Naive thymus-derived CD4-positive, alpha-beta T cell (primary cell): Measurements from ENCODE around the gene SP9. TPM values are rescaled to one million over a fixed set of nuclear protein-coding genes. Genes with fewer than 3 reads are reported as not detected.

Experiments
- ATAC-seq: fragments of 150-1000 bp; cut with Tn5 transposase; 2 replicates; pipeline ENCODE4 v1.10.0; 2021; ENCODE audit warnings: mild to moderate bottlenecking, moderate library complexity
- CTCF ChIA-PET: fragments of 350-600 bp; sonication (Branson Sonifier 250); formaldehyde crosslinking; loops from one replicate; lab custom pipeline; 2021; ENCODE audit warnings: antibody characterized with exemption; lab: Charles Lee
- POLR2A ChIA-PET: fragments of 350-600 bp; sonication (Branson Sonifier 250); formaldehyde crosslinking; loops from one replicate; lab custom pipeline; 2021; ENCODE audit warnings: antibody characterized with exemption, inconsistent platforms; lab: Charles Lee
- DNase-seq, 9 donors: peaks; one replicate each; pipeline versions ENCODE4 v3.0.0 to v3.0.0-alpha.2; 2020 to 2022; ENCODE audit warnings: mixed read lengths in 1 of 9
- H3K27ac ChIP-seq: one replicate; pipeline ENCODE4 v1.7.0; 2013; ENCODE audit warnings: mild to moderate bottlenecking, low read depth, low read length, moderate library complexity
- H3K27me3 ChIP-seq, 2 donors: one replicate each; pipeline ENCODE4 v1.7.0; 2013; ENCODE audit warnings: low read length in 2 of 2, mild to moderate bottlenecking in 2 of 2, moderate library complexity in 2 of 2; ENCODE audit not compliant: control insufficient read depth in 2 of 2, insufficient read depth in 2 of 2
- H3K36me3 ChIP-seq, 3 experiments: 1 replicate in 2 of 3; 2 replicates in 1 of 3; pipeline ENCODE4 v1.7.0; 2013; ENCODE audit warnings: low read length in 3 of 3, mild to moderate bottlenecking in 3 of 3, moderate library complexity in 1 of 3; ENCODE audit not compliant: insufficient read depth in 3 of 3, control insufficient read depth in 2 of 3
- H3K4me1 ChIP-seq, 2 donors: one replicate each; pipeline ENCODE4 v1.7.0; 2013; ENCODE audit warnings: low read length in 2 of 2, mild to moderate bottlenecking in 2 of 2, moderate library complexity in 1 of 2; ENCODE audit not compliant: control insufficient read depth in 2 of 2, insufficient read depth in 2 of 2
- H3K4me3 ChIP-seq: 2 replicates; pipeline ENCODE4 v1.7.0; 2013; ENCODE audit warnings: mild to moderate bottlenecking, low read length
- H3K9me3 ChIP-seq, 3 experiments: 1 replicate in 2 of 3; 2 replicates in 1 of 3; pipeline ENCODE4 v1.7.0; 2013; ENCODE audit warnings: low read length in 3 of 3; ENCODE audit not compliant: control insufficient read depth in 2 of 3
- H3K27ac Mint-ChIP-seq, 9 donors: one replicate each; pipeline ENCODE4 v1.8.0; 2020 to 2022; ENCODE audit warnings: mixed read lengths in 9 of 9, mild to moderate bottlenecking in 8 of 9, moderate library complexity in 5 of 9, inconsistent platforms in 2 of 9
- H3K27me3 Mint-ChIP-seq, 5 donors: one replicate each; pipeline ENCODE4 v1.8.0; 2021 to 2022; ENCODE audit warnings: mixed read lengths in 5 of 5, mild to moderate bottlenecking in 1 of 5
- H3K36me3 Mint-ChIP-seq, 5 donors: one replicate each; pipeline ENCODE4 v1.8.0; 2020 to 2022; ENCODE audit warnings: mixed read lengths in 5 of 5, mild to moderate bottlenecking in 3 of 5, inconsistent platforms in 1 of 5
- H3K4me1 Mint-ChIP-seq, 7 donors: one replicate each; pipeline ENCODE4 v1.8.0; 2020 to 2022; ENCODE audit warnings: mixed read lengths in 7 of 7, mild to moderate bottlenecking in 3 of 7, inconsistent platforms in 1 of 7
- H3K4me3 Mint-ChIP-seq, 10 donors: one replicate each; pipeline ENCODE4 v1.8.0; 2020 to 2022; ENCODE audit warnings: mild to moderate bottlenecking in 10 of 10, mixed read lengths in 10 of 10, moderate library complexity in 6 of 10, inconsistent platforms in 2 of 10
- H3K9me3 Mint-ChIP-seq, 11 donors: one replicate each; pipeline ENCODE4 v1.8.0; 2020 to 2022; ENCODE audit warnings: mixed read lengths in 11 of 11, mild to moderate bottlenecking in 4 of 11, inconsistent platforms in 1 of 11, moderate library complexity in 1 of 11
- intact Hi-C, 2 donors: fragments of 100-400 bp; cut with micrococcal nuclease; formaldehyde crosslinking; loops; one replicate each; pipeline ENCODE4 v1.15.1; 2023
- polyA plus RNA-seq, 2 donors: library from polyadenylated mRNA; unstranded; fragments of 300-500 nt; fragmentation: Illumina TruSeq; gene quantifications; one replicate each; pipeline ENCODE4 v1.2.3, GENCODE V29; 2021
- total RNA-seq, 6 experiments: library from RNA in 5 of 6; stranded (reverse) in 5 of 6; gene quantifications; 1 replicate in 5 of 6; 2 replicates in 1 of 6; pipeline ENCODE4 v1.2.3 and lab custom pipeline; 2021 to 2026

The SP9 gene
- total and polyA plus RNA-seq, 7 experiments from 2014 or later = not detected

GRCh38 chr2:174335988-174336500 is 1.3 kb downstream of the SP9 start:
- Mint-ChIP-seq H3K36me3 (peaks cover 0 to 4% (median 0%) of the 10 kb centered on the region in 5 donors), H3K4me1 (peaks cover 7 to 57% (median 41%) of the 10 kb centered on the region in 7 donors), H3K27ac (no peak overlapping the region), H3K4me3 (peak overlapping the region in 9 of 10 donors; percentile 29 to 80 (median 62)), H3K27me3 (peaks cover 54 to 77% (median 72%) of the 10 kb centered on the region in 5 donors), H3K9me3 (peaks cover 0 to 30% (median 2%) of the 10 kb centered on the region in 11 donors)
- Histone ChIP-seq H3K27me3 (peaks cover 68 to 78% of the 10 kb centered on the region in 2 donors), H3K9me3 (no peaks in the 10 kb centered on the region), H3K36me3 (no peaks in the 10 kb centered on the region), H3K27ac (no peak overlapping the region), H3K4me1 (peaks cover 28 to 43% of the 10 kb centered on the region in 2 donors), H3K4me3 (peak overlapping the region; percentile 18)
- intact Hi-C loops = loop anchor here (5.0 to 10.0 kb wide), 4 partner anchors 1741 to 1829 kb away; partner anchors contain the start of genes EVX2 (in 1 of the 2), HOXD8 (in 1 of the 2) and HOXD9 (in 1 of the 2)
- CTCF ChIA-PET = interaction anchor here (0.6 kb wide), 1 partner anchor 88 kb away, joined by 4 read pairs; the partner anchor contains the start of gene OLA1
- peak in 5 of 9 donors; percentile 29 to 45 (median 41) for DNase-seq
- peak; percentile 18 for ATAC-seq
- POLR2A ChIA-PET = interaction anchor here (1.6 kb wide), 1 partner anchor 11 kb away, joined by 4 read pairs; no protein-coding TSS in a partner anchor

- ChIA-PET CTCF (interaction anchor here (0.6 kb wide), 1 partner anchor 89 kb away, joined by 4 read pairs; the partner anchor contains the start of gene OLA1), POLR2A (no interaction called here)
- peaks cover 0 to 26% (median 3%) of the 10 kb centered on the region in 11 donors for H3K9me3 Mint-ChIP-seq
- ATAC-seq (peak; percentile 54), DNase-seq (peak in 6 of 9 donors; percentile 39 to 63 (median 51))
- Histone ChIP-seq H3K4me3 (peak overlapping the region; percentile 39), H3K27ac (no peak overlapping the region), H3K4me1 (peaks cover 31 to 45% of the 10 kb centered on the region in 2 donors), H3K9me3 (no peaks in the 10 kb centered on the region), H3K36me3 (no peaks in the 10 kb centered on the region), H3K27me3 (peaks cover 65 to 75% of the 10 kb centered on the region in 2 donors)
- H3K4me1 Mint-ChIP-seq = peaks cover 14 to 64% (median 48%) of the 10 kb centered on the region in 7 donors
- peaks cover 54 to 77% (median 73%) of the 10 kb centered on the region in 5 donors for H3K27me3 Mint-ChIP-seq
- peaks cover 0 to 4% (median 0%) of the 10 kb centered on the region in 5 donors for H3K36me3 Mint-ChIP-seq
- peak overlapping the region; percentile 38 to 86 (median 76) for H3K4me3 Mint-ChIP-seq
- peak overlapping the region in 2 of 9 donors; percentile 71 to 73 for H3K27ac Mint-ChIP-seq
- intact Hi-C loops = loop anchor here (5.0 to 10.0 kb wide), 4 partner anchors 1741 to 1828 kb away; partner anchors contain the start of genes EVX2 (in 1 of the 2), HOXD8 (in 1 of the 2) and HOXD9 (in 1 of the 2)
These were observed 2.0 kb downstream of the SP9 start for GRCh38 chr2:174336501-174337336.

- CTCF ChIA-PET = no interaction called here
- H3K4me1 Mint-ChIP-seq = peaks cover 14 to 63% (median 44%) of the 10 kb centered on the region in 7 donors
These were observed 2.8 kb downstream of the SP9 start for GRCh38 chr2:174337337-174338146.

GRCh38 chr2:174338147-174338605 is 3.4 kb downstream of the SP9 start:
- DNase-seq = peak in 1 of 9 donors; percentile 7

More at GRCh38 chr2:174337337-174338146, 2.8 kb downstream of the SP9 start:
- no peak overlapping the region for H3K27ac ChIP-seq
- Mint-ChIP-seq H3K4me3 (peak overlapping the region; percentile 51 to 87 (median 81)), H3K27ac (peak overlapping the region in 6 of 9 donors; percentile 58 to 89 (median 80)), H3K36me3 (peaks cover 0 to 4% (median 0%) of the 10 kb centered on the region in 5 donors), H3K9me3 (peaks cover 0 to 23% (median 1%) of the 10 kb centered on the region in 11 donors), H3K27me3 (peaks cover 47 to 73% (median 69%) of the 10 kb centered on the region in 5 donors)
- peak overlapping the region; percentile 39 for H3K4me3 ChIP-seq
- POLR2A ChIA-PET = no interaction called here
- H3K4me1 ChIP-seq = peaks cover 39 to 53% of the 10 kb centered on the region in 2 donors
- no peaks in the 10 kb centered on the region for H3K36me3 ChIP-seq
- H3K27me3 ChIP-seq = peaks cover 66 to 74% of the 10 kb centered on the region in 2 donors
- intact Hi-C loops = loop anchor here (5.0 to 10.0 kb wide), 4 partner anchors 1740 to 1827 kb away; partner anchors contain the start of genes EVX2 (in 1 of the 2), HOXD8 (in 1 of the 2) and HOXD9 (in 1 of the 2)
- no peaks in the 10 kb centered on the region for H3K9me3 ChIP-seq
- DNase-seq = peak in 6 of 9 donors; percentile 42 to 59 (median 53)
- peak; percentile 28 for ATAC-seq

More at GRCh38 chr2:174338147-174338605, 3.4 kb downstream of the SP9 start:
- H3K27me3 ChIP-seq = peaks cover 65 to 74% of the 10 kb centered on the region in 2 donors
- Mint-ChIP-seq H3K4me3 (peak overlapping the region in 8 of 10 donors; percentile 71 to 86 (median 81)), H3K9me3 (peaks cover 0 to 23% (median 0%) of the 10 kb centered on the region in 11 donors), H3K36me3 (peaks cover 0 to 4% (median 0%) of the 10 kb centered on the region in 5 donors), H3K27ac (peak overlapping the region in 4 of 9 donors; percentile 58 to 80 (median 76)), H3K4me1 (peaks cover 16 to 63% (median 46%) of the 10 kb centered on the region in 7 donors), H3K27me3 (peaks cover 46 to 73% (median 69%) of the 10 kb centered on the region in 5 donors)
- H3K4me3 ChIP-seq = no peak overlapping the region
- ATAC-seq = no peak
- H3K9me3 ChIP-seq = no peaks in the 10 kb centered on the region
- H3K36me3 ChIP-seq = no peaks in the 10 kb centered on the region
- CTCF ChIA-PET = interaction anchor here (1.4 kb wide), 1 partner anchor 454 kb away, joined by 3 read pairs; no protein-coding TSS in a partner anchor
- POLR2A ChIA-PET = interaction anchor here (0.7 kb wide), 1 partner anchor 1864 kb away, joined by 3 read pairs; no protein-coding TSS in a partner anchor
- peaks cover 43 to 55% of the 10 kb centered on the region in 2 donors for H3K4me1 ChIP-seq
- intact Hi-C loops = loop anchor here (5.0 to 10.0 kb wide), 4 partner anchors 1739 to 1827 kb away; partner anchors contain the start of genes EVX2 (in 1 of the 2), HOXD8 (in 1 of the 2) and HOXD9 (in 1 of the 2)
- H3K27ac ChIP-seq = no peak overlapping the region
